GM10248 (cell line): ENCODE results near the gene SBF1.

ENCODE experiments used
- CTCF ChIA-PET: fragments of 300-600 bp; sonication (Branson Sonifier 250); formaldehyde crosslinking; extraction: SDS; loops from one replicate; lab custom pipeline; 2021; ENCODE audit warnings: antibody characterized with exemption; lab: Yijun Ruan, JAX
- POLR2A ChIA-PET: fragments of 350-650 bp; sonication (Branson Sonifier 250); formaldehyde crosslinking; extraction: SDS; loops from one replicate; lab custom pipeline; 2020; ENCODE audit warnings: antibody characterized with exemption; lab: Yijun Ruan, JAX
- DNase-seq: peaks from one replicate; pipeline ENCODE4 v3.0.0; 2012; ENCODE audit errors: extremely low spot score
- CTCF ChIP-seq: IDR thresholded peaks from 2 replicates; pipeline ENCODE4 v1.5.1; 2012; ENCODE audit warnings: mild to moderate bottlenecking, low read depth; ENCODE audit errors: extremely low read depth, missing control alignments, control extremely low read depth

Gene SBF1, protein sequence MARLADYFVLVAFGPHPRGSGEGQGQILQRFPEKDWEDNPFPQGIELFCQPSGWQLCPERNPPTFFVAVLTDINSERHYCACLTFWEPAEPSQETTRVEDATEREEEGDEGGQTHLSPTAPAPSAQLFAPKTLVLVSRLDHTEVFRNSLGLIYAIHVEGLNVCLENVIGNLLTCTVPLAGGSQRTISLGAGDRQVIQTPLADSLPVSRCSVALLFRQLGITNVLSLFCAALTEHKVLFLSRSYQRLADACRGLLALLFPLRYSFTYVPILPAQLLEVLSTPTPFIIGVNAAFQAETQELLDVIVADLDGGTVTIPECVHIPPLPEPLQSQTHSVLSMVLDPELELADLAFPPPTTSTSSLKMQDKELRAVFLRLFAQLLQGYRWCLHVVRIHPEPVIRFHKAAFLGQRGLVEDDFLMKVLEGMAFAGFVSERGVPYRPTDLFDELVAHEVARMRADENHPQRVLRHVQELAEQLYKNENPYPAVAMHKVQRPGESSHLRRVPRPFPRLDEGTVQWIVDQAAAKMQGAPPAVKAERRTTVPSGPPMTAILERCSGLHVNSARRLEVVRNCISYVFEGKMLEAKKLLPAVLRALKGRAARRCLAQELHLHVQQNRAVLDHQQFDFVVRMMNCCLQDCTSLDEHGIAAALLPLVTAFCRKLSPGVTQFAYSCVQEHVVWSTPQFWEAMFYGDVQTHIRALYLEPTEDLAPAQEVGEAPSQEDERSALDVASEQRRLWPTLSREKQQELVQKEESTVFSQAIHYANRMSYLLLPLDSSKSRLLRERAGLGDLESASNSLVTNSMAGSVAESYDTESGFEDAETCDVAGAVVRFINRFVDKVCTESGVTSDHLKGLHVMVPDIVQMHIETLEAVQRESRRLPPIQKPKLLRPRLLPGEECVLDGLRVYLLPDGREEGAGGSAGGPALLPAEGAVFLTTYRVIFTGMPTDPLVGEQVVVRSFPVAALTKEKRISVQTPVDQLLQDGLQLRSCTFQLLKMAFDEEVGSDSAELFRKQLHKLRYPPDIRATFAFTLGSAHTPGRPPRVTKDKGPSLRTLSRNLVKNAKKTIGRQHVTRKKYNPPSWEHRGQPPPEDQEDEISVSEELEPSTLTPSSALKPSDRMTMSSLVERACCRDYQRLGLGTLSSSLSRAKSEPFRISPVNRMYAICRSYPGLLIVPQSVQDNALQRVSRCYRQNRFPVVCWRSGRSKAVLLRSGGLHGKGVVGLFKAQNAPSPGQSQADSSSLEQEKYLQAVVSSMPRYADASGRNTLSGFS (N-terminal part only)

DNA sequence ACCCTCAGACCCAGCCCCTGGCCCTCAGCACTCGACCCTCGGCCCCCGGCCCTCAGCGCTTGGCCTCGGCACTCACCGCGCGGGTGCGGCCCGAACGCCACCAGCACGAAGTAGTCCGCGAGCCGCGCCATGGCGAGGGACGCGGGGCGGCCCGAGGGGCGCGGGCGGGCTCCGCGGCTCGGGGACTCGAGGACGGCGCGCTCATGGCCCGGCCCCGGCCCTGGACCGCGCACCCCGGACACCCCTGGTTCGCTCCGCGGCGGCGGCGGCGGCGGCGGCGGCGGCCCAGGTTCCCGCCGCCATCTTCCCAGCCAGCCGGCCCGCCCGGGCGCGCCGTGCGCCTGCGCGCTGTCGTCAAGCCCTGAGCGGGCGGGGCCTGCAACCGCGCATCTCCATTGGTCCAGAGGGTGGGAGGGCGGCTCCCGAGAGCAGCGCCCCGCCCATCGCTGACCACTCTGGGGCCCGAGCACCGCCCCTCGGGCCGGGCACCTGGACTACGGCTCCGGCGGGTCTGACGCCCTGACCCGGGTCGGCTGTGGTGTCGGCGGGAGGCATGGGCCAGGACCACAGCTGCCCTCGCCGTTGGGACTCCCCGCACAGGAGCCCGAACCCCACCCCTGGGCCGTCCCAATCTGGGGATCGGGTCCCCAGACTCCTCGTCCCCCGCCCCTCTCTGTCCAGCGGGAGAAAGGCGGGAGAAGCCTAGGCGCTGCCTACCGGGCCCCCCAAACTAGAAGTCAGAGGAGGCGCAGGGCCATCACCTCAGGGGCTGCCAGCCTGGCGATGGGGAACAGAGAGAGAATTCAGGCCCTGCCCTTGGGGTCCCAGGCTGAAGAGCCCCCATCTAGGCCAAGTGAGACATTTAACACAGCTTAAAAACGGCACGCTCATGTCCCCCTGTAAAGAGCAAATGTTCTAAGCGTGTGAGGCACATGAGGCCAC lies at the start of gene SBF1:
SBF1 (minus strand) TSS at position 326 of the 942 bp plus-strand sequence; CDS start at position 131, 195 bp downstream.
- CTCF ChIA-PET = no interaction called here
- peak; percentile 100 for DNase-seq
- POLR2A ChIA-PET = no interaction called here
- no peak for TF ChIP-seq CTCF

DNA sequence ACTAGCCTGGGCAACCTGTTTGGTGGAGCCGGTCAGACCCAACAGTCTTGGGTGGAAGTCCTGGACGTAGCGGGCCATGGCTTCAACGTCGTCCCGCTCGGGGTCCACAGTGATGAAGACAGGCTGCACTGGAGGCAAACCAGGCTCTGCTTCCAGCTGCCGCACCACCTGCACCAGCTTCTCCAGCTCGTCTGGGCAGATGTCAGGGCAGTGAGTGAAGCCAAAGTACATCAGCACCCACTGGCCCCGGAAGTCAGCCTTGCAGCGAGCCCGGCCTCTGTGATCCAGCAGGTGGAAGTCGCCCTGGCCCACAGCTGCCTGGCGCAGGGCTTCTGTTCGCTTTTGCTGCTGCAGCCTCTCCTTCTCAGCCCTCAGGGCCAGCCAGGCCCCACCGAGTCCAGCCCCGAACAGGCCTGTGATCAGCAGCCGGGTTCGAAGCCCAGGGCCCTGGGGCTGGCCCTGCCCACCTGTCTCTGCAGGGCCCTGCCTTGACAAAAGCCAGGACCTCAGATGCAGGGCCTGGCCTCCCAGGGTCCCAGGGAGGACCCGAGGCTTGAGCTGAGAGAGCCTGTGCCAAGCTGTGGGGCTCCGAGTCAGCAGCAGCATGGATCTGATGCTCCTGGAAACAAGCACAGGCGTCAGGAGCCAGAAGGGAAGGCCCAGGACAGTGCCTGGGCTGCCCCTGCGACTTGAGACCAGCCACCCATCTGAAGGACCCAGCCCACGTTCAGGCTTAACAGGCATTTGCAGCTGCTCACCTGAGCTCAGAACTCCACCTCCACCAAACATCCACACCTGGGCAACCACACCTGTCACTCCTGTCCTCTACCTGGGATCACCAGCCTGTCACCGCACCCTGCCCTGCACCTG lies 49.2 kb upstream of the SBF1 start:
- TF ChIP-seq CTCF = no peak
- no peak for DNase-seq
- CTCF ChIA-PET = interaction anchor here (2.6 to 6.7 kb wide), 4 partner anchors 9 to 40 kb away, joined by 24 to 136 read pairs (median 48); partner anchors contain the start of genes KLHDC7B, LMF2, NCAPH2 and SYCE3
- POLR2A ChIA-PET = interaction anchor here (4.5 kb wide), 1 partner anchor 16 kb away, joined by 33 read pairs; the partner anchor contains the start of genes LMF2 and NCAPH2

DNA sequence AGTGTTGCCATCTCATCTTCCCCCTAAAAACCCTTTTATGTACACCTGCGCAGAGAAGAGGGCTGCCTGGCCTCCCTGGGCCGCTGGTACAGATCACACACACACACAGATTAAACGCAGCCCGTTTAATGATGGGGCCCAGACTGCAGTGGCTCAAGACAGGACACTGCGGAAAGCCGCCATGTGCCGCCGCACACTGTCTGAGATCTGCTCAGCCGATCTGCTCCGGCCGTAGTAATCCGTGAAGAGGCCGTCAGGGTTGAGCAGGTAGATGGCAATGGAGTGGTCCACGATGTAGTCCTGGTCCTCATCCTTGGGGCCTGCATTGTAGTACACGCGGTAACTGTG lies 48.6 kb upstream of the SBF1 start:
- no peak for DNase-seq
- ChIA-PET CTCF (interaction anchor here (1.0 to 5.1 kb wide), 2 partner anchors 15 to 39 kb away, joined by 4 to 56 read pairs; partner anchors contain the start of genes LMF2, NCAPH2 and SYCE3), POLR2A (interaction anchor here (4.5 kb wide), 1 partner anchor 16 kb away, joined by 33 read pairs; the partner anchor contains the start of genes LMF2 and NCAPH2)

DNA sequence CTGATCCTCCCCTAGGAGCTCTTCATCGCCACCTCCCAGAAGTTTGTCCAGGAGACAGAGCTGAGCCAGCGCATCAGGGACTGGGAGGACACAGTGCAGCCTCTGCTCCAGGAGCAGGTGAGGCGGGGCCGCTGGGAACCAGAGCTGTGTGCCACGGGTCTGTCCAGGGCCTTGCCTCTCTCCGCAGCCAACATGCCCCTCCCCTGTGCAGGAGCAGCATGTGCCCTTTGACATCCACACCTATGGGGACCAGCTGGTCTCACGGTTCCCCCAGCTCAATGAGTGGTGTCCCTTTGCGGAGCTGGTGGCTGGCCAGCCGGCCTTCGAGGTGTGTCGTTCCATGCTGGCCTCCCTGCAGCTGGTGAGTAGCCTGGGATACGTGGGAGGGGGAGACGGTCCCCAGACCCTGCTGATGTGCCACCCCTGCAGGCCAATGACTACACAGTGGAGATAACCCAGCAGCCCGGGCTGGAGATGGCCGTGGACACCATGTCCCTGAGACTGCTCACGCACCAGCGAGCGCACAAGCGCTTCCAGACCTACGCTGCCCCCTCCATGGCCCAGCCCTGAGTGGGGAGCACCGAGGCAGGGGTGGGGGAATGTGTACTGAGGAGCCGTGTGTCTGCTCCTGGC lies 48.1 kb upstream of the SBF1 start:
- POLR2A ChIA-PET = interaction anchor here (0.7 to 4.5 kb wide), 3 partner anchors 11 to 15 kb away, joined by 3 to 33 read pairs (median 4); partner anchors contain the start of genes LMF2 and NCAPH2
- TF ChIP-seq CTCF = no peak
- DNase-seq = no peak
- CTCF ChIA-PET = interaction anchor here (1.0 to 5.1 kb wide), 3 partner anchors 14 to 98 kb away, joined by 3 to 56 read pairs (median 4); partner anchors contain the start of genes LMF2, NCAPH2 and SYCE3

More for the DNA sequence above, 48.6 kb upstream of the SBF1 start:
- no peak for TF ChIP-seq CTCF
